Pancreas (tissue), 10 donors: Measurements from ENCODE around the gene KCND2. TPM values are rescaled to one million over a fixed set of nuclear protein-coding genes. Genes with fewer than 3 reads are reported as not detected.

ENCODE experiments used
- ATAC-seq, 4 donors: fragments of 200-7000 bp; cut with Tn5 transposase; one replicate each; pipeline versions ENCODE4 v1.8.0 to v1.9.1; 2020; ENCODE audit warnings: mild to moderate bottlenecking in 4 of 4, moderate library complexity in 4 of 4
- DNase-seq, 6 donors: peaks; one replicate each; pipeline ENCODE4 v3.0.0-alpha.2; 2020
- FAIRE-seq: peaks from 2 replicates; lab custom pipeline; 2012; peaks lifted over from hg19 to GRCh38; lab: Jason Lieb, UNC
- H3K27ac ChIP-seq, 4 donors: fragments of 200-600 bp; sonication (generic); 1 replicate in 3 of 4; 2 replicates in 1 of 4; pipeline versions ENCODE4 v1.5.0 to v1.8.0; 2020
- H3K27me3 ChIP-seq, 4 donors: fragments of 200-600 bp; one replicate each; pipeline ENCODE4 v1.8.0; 2021
- H3K36me3 ChIP-seq, 3 donors: fragments of 200-600 bp; sonication (generic) in 1 of 3; one replicate each; pipeline versions ENCODE4 v1.5.0 to v1.8.0; 2020 to 2021
- H3K4me1 ChIP-seq, 3 donors: fragments of 200-600 bp; one replicate each; pipeline ENCODE4 v1.8.0; 2021
- H3K4me3 ChIP-seq, 4 donors: fragments of 200-600 bp; sonication (generic) in 2 of 4; one replicate each; pipeline versions ENCODE4 v1.5.0 to v1.8.0; 2020 to 2021
- H3K9me3 ChIP-seq, 4 donors: fragments of 200-600 bp; one replicate each; pipeline ENCODE4 v1.8.0; 2021
- CTCF ChIP-seq, 4 donors: fragments of 200-600 bp; sonication (generic) in 3 of 4; IDR thresholded peaks; one replicate each; pipeline versions ENCODE4 v1.5.0 to v1.8.0; 2021; ENCODE audit warnings: antibody characterized with exemption in 4 of 4
- WGBS, 2 donors: extraction: QIAGEN DNeasy Blood & Tissue Kit; methylation state at CpG; one replicate each; pipeline ENCODE4 v1.1.7; 2013; 5-methylcytosine and 5-hydroxymethylcytosine counted together
- intact Hi-C, 3 donors: fragments of 100-400 bp; cut with DNase I; formaldehyde crosslinking; loops; one replicate each; pipeline versions ENCODE4 v1.11.1 to v1.14.2; 2022
- polyA plus RNA-seq, 2 donors: library from polyadenylated mRNA; stranded (reverse); fragments of 200-250 nt; gene quantifications; one replicate each; pipeline ENCODE4 v1.2.3, GENCODE V29; 2013
- total RNA-seq, 6 donors: library from RNA; stranded (reverse); fragmentation: NEBNext Ultra II Directional in 4 of 6; extraction: Animal tissue kit (Norgen Biotek cat#: 25700) in 4 of 6; gene quantifications; one replicate each; pipeline versions ENCODE4 v1.2.1 to v1.2.4, GENCODE V29; 2021 to 2023
- donor health status: healthy with polysubstance abuse.
- donor health status: DM: no; HTN: no; CAD: no; lungs with moderate emphysema.
- donor health status: DM: no; HTN: no; CAD: no.
- donor health status: control.
- donor health status: control.
- donor health status: Bipolar disorder and iron deficiency.
- donor health status: DM: yes; HTN: yes; CAD: no.
- donor health status: DM: no; HTN: no; CAD: no.
- donor health status: DM: no; HTN: no; CAD: no.
- donor health status: DM: yes; HTN: yes; CAD: no.

Gene KCND2
- total and polyA plus RNA-seq, 8 donors: 0.11 to 1.2 (median 0.27) TPM

DNA sequence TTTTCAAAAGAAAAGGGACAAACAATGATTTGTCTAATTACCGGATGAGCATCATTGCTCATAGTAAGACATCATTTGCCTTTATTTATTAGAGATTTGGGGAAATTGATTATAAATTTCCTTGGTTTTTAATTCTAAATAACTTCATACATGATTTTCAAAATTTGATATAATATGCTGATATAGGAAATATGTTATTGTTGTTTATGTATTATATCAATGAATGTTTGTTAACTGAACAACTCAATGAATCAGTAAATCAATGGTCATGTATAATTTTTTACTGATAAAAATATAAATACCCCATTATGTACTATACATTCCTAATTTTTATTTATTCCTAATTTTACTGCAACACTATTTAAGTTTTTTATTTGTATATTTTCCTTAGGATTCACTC is 327.6 kb downstream of the KCND2 start:
- DNase-seq (no peak), FAIRE-seq (no peak), ATAC-seq (no peak)
- H3K9me3 ChIP-seq: no peaks in the 10 kb centered on the region
- 94 to 98% methylated on average over 1 of the region's 1 CpG for WGBS, 2 donors
- no peak overlapping the region for H3K27ac ChIP-seq
- H3K4me1 ChIP-seq: no peaks in the 10 kb centered on the region
- no peak for TF ChIP-seq CTCF (IDR thresholded peaks at IDR 0.05)
- H3K27me3 ChIP-seq: no peaks in the 10 kb centered on the region
- no peak overlapping the region for H3K4me3 ChIP-seq
- H3K36me3 ChIP-seq: no peaks in the 10 kb centered on the region
- intact Hi-C loops: no loop called here

DNA sequence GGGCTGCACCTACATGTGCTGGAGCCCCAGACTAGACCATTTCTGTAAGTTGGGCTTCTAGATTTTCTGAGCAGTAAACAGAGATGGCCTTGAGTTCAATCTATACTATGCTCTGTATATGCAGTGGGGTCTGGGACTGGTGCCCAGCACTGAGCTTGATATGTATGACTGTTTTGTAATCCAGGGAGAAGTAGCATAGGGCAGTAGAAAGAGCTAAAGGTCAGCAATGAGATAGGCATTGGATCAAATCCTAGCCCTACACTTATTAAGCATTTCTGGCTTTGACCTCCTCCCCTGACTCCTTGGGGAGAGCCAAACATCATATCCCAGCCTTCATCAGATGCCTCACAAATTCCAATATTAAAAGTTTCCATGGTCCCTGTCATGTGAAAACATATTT is 330.4 kb downstream of the KCND2 start:
- no peaks in the 10 kb centered on the region for H3K27me3 ChIP-seq
- no peak for ATAC-seq
- H3K9me3 ChIP-seq: no peaks in the 10 kb centered on the region
- no peak overlapping the region for H3K27ac ChIP-seq
- H3K4me1 ChIP-seq: no peaks in the 10 kb centered on the region
- no peak for DNase-seq
- FAIRE-seq: no peak
- H3K36me3 ChIP-seq: no peaks in the 10 kb centered on the region
- intact Hi-C loops: no loop called here
- H3K4me3 ChIP-seq: no peak overlapping the region
- no peak for TF ChIP-seq CTCF (IDR thresholded peaks at IDR 0.05)

GRCh38 chr7:120609136-120609753 is 336.3 kb downstream of the KCND2 start:
- Histone ChIP-seq H3K36me3 (no peaks in the 10 kb centered on the region), H3K9me3 (no peaks in the 10 kb centered on the region), H3K27ac (no peak overlapping the region), H3K27me3 (no peaks in the 10 kb centered on the region), H3K4me3 (no peak overlapping the region), H3K4me1 (no peaks in the 10 kb centered on the region)
- ATAC-seq (no peak), DNase-seq (no peak), FAIRE-seq (no peak)
- 55 to 65% methylated on average over 7 of the region's 7 CpGs for WGBS, 2 donors
- no peak for TF ChIP-seq CTCF (IDR thresholded peaks at IDR 0.05)
- intact Hi-C loops: no loop called here

GRCh38 chr7:120611975-120612374 is 339.0 kb downstream of the KCND2 start:
- H3K36me3 ChIP-seq: no peaks in the 10 kb centered on the region
- ATAC-seq: no peak
- intact Hi-C loops: no loop called here
- no peak for TF ChIP-seq CTCF (IDR thresholded peaks at IDR 0.05)
- H3K9me3 ChIP-seq: no peaks in the 10 kb centered on the region
- DNase-seq: no peak
- no peak overlapping the region for H3K27ac ChIP-seq
- H3K27me3 ChIP-seq: no peaks in the 10 kb centered on the region
- 76 to 92% methylated on average over 1 of the region's 1 CpG for WGBS, 2 donors
- H3K4me3 ChIP-seq: no peak overlapping the region
- H3K4me1 ChIP-seq: no peaks in the 10 kb centered on the region
- no peak for FAIRE-seq

DNA sequence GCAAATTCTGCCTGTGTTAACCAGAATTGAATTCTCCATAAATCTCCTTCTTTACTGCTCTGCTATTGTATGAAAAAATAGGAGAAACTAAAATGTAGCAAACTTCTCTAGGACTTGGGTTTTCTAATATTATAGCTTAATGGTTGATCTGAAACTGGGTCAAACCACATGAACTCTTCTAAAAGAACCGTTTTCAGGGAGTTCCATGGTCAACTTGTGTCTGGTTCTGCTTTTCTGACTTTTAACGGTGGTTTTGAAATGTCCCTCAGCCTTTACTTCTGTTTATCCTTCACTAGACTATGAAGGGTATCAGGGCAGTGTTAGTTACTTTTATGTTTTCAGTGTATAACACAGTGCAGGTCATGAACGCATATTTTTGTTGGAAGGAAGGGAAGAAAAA is 342.7 kb downstream of the KCND2 start:
- peaks cover 0 to 4% (median 0%) of the 10 kb centered on the region in 4 donors for H3K27me3 ChIP-seq
- H3K4me1 ChIP-seq: no peaks in the 10 kb centered on the region
- no peak overlapping the region for H3K4me3 ChIP-seq
- H3K27ac ChIP-seq: no peak overlapping the region
- H3K36me3 ChIP-seq: no peaks in the 10 kb centered on the region
- TF ChIP-seq CTCF (IDR thresholded peaks at IDR 0.05): no peak
- intact Hi-C loops: no loop called here
- no peaks in the 10 kb centered on the region for H3K9me3 ChIP-seq
- 53 to 75% methylated on average over 3 of the region's 3 CpGs for WGBS, 2 donors
- FAIRE-seq: no peak
- ATAC-seq: no peak
- no peak for DNase-seq
